NCI-H1436 treated with DMSO at 0.1 percent for 48 hours (cell line): ENCODE results near the gene KRT16.
"Not testable (repeated sequence)": the region's sequence is repeated elsewhere in the genome, so short reads cannot be mapped to it uniquely, and the experiment has no call there.

Experiments
- DNase-seq: peaks from one replicate; lab custom pipeline; 2025; lab: John Stamatoyannopoulos, UW

The KRT16 gene

DNA sequence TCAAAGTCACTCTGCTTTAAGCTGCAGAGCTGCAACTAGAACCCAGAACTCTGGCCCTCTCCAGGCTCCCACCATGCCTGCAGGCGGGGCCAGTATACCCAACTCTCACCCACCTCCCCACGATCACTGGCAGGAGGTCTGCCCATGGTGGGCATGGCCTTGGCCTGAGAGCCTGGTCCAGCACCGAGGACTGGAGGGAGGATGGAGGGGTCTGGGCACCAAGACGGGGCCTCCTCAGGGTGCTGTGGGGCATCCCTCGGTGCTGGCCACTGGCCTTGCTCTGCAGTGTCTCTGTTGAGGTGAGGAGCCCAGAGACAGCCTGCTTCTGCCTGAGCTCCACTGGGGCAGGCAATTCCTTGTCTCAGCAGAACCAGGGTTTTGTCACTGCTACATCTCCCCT, 1.5 kb upstream of the KRT16 start:
- DNase-seq, result no peak

DNA sequence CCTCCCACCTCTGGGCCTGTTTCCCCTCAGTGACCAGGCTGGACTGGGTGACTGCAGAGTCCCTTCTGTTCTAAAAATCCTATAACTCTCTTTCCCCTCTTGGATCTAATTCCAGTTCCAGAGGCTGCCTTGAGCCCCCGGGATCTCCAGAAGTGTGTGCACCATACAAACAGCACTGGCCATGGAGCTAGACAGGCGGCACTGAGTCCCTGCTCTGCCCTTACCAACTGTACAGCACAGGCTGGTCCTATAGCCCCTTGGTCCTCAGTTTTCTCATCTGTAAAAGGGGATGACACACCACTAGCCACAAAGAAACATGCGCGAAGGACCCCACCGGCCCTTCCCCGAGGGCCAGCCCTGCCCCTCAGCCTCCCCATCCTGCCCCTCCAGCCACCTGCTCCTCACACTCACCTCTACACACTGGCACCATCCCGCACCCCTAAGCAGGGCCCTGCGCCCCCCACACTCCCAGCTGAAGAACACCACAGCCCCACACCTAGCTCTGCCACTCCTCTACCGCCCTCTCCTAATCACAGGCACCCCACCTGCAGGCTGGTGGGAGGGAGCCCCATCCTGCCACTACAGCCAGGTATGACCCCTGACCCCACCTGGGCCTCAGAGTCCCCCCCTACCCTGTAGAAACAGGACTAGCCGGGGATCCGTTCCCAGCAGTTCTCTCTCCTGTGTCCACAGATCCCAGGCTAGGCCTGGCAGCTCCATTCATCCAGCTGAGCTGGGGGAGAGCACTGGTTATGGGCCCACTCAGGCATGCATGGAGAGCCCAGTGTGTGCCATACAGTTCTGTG, 913 bp upstream of the KRT16 start:
- no peak for DNase-seq

DNA sequence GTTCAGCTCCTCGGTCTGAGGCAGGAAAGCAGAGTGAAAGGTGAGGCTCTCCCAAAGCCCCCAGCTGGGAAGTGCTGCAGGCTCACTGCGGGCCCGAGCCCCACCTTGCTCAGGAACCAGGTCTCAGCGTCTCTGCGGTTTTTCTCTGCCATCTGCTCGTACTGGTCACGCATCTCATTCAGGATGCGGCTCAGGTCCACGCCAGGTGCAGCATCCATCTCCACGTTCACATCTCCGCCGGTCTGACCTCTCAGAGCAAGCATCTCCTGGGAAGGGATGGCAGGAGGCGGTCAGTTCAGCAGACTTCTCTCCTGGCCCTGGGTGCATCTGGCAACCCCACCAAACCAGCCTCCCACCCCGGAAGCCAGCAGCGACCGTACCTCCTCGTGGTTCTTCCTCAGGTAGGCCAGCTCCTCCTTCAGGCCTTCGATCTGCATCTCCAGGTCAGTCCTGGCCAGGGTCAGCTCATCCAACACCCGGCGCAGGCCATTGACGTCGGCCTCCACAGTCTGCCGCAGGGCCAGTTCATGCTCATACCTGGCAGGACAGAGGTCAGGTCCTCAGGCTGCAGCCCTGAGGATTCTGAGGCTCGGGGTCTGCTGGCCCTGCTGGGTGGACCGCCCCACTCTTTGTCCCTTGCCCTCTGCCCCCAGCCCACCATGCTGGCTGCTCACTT, 1.5 kb downstream of the KRT16 start:
- no peak for DNase-seq

DNA sequence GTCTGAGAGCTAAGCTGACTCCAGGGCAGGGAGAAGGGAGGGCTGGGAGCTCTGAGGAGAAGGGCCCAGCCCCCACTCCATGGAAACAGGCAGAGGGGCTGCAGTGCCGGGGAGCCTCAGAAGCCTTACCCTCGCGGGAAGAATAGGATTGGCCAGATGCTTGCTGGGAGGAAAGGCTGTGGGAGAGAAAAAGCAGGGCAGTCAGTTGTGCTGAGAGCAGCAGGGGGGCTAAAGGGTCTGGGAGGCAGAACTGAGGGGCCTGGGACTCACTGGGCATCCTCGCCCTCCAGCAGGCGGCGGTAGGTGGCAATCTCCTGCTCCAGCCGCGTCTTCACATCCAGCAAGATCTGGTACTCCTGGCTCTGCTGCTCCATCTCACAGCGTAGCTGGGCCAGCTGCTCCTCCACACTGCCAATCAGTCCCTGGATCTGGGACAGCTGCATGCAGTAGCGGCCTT, 2.5 kb downstream of the KRT16 start:
- DNase-seq, result not testable (repeated sequence)

DNA sequence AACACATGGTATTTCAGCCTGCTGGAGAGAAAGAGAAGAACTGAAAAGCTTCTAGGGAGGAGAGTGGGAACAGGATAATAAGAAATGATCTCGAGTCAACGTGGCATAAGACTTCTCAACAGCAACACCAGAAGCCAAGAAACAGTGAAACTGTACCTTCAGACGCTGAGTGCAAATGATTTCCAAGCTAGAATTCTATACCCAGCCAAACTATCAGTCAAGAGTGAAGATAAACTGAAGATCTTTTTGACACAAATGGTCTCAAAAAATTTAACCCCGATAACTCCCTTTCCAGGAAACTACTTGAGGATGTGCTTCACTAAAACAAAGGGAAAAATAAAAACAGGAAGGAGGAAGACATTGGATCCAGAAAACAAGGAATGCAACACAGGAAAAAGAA, 5.6 kb downstream of the KRT16 start:
- not testable (repeated sequence) for DNase-seq

DNA sequence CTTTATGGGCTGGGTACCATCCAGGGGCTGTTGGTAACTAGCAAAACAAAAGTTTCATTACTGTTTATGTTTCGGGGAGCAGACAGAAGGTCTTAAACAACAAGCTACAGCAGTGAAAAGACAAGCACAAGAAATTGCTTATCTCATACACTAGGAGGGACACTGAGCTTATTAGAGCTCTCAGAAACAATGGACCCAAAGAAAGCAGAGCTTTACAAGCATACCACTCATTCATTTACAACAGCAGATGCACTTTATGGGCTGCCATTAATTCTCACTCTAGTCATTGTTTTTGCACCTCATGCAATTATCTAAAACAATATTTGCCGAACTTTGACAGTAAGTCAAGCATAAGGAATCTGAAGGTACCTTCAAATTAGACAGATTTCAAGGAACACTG, 10.0 kb downstream of the KRT16 start:
- no peak for DNase-seq

DNA sequence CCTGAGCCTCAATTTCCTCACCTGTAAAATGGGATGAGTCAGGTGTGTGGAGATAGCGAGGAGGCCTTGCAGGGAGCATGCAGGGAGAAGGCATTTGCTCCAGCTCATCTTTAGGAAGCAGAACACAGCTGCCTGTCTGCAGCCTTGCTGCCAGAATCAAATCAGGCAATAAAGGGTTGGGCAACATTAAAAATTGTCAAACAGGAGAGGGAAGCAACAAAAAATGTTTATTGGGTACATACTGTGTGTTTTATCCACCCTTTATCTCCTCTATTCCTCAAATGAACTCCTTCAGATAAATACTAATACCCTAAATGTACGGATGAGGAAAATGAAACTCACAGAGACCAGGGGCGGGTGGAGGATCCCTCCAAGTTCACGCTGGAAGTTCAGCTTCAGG, 12.2 kb downstream of the KRT16 start:
- DNase-seq, result no peak

DNA sequence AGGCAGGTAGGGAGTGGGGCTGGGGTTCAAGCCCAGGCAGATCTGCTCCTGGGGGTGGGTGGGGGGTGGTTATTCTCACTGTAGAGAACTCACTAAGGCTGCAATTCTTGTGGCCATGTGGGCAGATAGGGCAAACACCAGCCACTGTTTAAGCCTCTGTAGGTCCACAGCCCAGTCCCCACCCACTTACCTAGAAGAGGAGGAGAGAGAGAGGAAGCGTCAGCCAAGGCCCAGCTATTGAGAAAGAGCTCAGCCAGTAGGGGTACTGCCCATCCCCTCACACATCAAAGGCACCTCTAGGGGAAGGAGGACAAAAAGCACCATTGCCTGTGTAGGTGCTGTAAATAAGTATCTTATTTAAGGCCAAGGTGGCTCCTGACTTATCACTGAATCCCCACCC, 12.9 kb downstream of the KRT16 start:
- DNase-seq, result no peak

DNA sequence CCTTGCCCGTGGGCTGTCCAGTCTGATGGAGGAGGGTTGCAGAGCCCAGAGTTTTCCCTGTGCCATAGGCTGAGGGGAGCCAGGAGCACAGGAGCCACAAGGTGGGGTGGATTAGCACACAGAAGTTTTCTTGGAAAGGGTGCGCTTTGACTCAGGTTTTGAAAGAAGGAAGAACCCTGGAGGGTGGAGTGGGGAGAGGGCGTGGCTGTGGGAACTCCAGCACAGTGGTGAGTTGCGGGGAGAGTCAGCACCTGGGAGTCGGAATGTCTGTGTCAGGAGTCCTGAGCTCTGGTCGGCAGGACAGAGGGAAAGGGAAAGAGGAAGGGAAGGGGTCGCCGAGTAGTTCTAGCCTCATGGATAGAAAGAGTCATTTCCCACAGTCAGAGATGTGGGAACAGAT, 17.0 kb downstream of the KRT16 start:
- DNase-seq, result no peak

DNA sequence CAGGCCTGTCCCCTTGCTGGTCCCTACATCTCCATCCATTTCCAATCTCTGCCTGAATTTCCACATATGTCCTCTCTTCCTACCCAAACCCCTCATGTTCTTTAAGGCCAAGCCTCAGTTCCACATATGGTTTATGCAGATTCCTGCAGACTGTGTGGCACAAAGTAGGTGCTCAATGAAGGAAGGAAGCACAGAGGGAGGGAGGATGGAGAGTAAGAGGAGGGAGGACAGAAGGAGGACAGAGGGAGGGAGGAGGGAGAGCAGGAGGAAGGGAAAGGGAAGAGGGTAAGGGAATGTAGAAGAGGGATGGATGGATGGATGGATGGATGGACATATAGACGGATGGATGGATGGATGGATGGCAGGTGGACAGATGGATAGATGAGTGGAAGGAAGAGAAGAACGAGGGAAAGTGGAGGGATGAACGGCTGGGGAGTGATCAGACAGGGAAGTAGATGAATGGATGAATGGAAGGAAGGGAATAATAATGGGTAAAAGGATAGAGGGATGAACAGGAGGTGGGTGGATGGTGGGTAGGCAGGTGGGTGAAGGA, 18.1 kb downstream of the KRT16 start:
- no peak for DNase-seq

DNA sequence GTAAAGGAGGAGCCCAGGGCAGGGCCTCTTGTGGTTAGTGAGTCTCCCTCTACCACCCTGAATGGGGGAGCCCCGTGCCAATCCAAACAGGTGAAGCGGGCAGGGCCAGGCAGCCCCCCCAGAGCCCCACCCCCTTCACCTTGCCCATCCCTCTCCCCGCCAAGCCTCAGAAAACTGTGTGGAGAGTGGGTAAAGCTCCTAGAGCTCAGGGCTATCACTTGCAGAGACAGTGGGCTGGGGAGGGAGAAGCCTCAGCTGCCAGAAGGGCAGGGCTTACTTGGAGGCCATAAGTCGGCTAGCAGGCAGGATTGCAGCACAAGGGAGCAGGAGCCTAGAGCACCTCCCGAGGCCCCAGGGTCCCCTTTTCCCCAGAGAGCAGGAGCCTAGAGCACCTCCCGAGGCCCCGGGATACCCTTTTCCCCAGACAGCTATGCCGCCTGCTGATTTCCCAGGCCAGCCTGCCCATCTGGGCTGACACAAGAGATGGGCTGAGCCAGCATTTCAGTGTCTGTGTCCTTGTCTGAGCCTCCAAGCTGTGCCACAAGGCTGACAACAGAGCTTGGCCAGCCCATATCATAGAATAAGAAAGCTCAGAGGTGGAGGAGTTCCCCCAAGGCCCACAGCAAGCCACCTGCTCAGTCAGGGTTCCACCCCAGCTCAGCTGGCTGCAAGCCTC, 19.1 kb downstream of the KRT16 start:
- DNase-seq, result no peak

DNA sequence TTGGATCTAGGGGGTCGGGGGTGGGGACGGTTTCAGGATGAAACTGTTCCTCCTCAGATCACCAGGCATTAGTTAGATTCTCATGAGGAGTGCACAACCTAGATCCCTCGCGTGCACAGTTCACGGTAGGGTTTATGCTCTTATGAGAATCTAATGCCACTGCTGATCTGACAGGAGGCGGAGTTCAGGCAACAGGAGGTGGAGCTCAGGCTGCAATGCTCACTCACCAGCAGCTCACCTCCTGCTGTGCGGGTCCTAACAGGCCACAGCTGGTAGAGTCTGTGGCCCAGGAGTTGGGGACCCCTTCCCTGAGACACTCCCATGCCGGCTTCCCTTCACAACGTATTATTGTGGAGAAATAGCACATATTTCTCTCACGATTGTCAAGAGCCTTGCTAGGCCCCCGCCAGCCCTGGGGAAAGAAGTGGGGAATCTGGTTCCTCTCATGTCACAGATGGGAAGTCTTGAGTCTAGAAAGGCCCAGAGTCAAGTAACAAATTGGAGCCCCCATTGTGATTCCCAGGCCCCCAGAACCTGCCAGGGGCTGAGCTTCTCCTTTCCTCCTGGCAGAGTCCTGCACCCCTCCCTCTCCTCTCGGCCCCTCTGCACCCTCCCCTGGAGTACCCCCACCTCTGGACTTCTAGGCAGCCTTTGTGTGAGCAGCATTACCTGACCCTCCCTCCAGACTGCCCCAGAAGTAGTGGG, 19.8 kb downstream of the KRT16 start:
- no peak for DNase-seq

DNA sequence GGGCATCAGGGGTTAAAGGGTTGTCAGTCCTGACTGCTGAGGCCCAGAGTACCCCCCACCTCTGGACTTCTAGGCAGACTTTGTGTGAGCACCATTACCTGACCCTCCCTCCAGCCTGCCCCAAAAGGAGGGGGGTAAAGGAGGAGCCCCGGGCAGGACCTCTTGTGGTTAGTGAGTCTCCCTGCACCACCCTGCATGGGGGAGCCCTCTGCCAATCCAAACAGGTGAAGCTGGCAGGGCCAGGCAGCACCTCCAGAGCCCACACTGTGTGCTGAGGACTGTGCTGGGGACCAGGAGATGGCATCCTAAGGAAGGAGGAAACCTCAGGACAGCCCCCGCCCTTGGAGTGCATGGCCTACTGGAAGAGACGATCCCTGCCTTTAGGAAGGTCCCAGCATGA, 23.3 kb downstream of the KRT16 start:
- no peak for DNase-seq

DNA sequence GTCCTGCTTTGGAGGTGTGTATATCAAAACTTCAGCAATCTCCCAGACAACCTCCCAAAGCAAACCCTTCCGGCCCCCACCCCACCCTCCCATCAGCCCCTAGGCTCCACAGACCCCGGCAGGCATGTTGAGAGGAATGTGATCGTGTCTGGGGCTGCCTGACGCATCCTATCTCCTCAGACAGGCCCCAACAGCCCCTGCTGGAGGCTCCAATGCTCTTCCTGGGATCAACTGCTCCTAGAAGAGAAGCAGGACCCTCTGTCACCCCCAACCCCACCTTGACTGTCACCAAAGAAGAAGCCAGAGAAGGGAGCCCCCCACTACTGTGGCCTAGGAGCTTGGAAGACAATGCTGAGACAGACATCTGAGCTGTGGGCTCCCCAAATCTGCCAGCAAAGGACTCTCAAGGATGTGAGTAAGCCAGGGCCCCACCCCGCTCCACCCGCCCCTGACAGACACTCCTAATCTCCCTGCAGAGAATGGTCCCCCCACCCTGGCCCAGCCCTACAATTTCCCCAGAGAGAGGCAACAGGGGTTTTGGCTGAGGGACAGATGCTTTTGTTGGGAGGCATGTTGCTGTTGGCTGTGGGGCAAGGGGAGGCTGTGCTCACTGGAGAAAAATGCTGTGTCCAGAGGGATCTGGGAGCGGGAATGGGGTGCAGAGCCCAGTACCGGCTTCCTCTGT, 24.3 kb downstream of the KRT16 start:
- no peak for DNase-seq

DNA sequence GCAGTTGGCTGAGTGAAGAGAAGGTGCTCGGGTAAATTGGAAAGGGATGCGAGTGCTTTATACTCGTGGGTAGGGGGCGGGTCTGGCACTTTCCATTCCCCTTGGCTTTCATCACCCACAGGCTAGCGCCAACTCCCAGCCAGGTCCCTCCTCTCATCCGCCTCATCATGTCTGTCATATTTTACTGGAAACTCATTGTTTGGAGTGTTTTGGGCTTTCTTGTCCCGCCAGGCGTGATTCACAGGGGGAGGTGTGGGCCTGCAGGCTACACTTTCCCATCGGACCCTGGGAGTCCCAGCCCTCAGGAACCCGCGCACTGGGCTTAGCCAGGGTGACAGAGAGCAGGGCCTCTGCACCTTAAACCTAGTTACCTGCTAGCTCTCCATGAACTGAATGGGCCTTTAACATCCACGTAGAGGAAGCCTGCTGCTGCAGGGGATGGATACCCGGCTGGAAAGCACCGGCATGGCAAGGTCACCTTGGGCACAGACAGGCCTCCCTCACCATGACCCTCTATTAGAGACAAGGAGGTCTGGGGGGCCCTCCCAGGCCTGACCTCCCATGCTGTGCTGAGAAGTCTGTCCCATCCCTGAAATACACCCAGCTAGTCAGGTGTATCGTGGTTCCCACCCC, 25.6 kb downstream of the KRT16 start, which contains the start of gene KRT14:
Gene KRT14 (minus strand): TSS at position 33 of the 633 bp plus-strand sequence. CDS start 61 bp downstream, outside the sequence.
- DNase-seq, result no peak

DNA sequence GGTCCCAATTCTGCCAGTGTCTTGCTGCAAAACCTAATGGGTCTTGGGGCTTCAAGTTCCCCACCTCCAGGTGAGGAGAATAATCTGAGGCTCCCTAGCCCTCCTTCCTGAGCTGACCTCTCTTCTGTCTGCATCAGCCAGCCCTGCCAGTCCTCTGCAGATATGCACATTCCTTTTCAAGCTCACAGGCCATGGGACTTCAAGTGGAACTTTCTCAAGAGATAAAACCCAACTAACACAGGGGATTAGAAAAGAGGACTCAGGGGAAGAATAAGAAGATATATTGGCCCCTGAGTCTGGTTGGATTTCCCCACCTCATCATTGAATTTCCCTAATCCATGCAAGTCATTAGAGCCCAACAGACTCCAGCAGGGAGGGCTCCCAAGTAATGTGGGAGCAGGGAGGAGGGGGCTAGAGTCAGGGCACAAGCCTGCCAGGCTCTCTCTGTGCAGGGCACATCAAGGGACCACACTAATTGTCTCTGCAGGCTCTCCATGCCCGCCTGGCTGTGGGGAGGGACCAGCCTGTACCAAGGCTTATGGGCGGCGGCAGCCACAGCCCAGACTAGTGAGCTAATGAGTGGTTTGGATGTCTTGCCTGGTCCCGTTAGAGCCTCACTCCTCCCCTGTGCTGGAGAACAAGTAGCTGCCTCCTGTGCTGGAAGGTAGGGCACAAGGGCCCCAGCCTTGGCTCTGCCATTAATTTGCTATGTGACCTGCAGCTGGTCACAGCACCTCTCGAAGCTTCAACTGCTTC, 27.1 kb downstream of the KRT16 start:
- no peak for DNase-seq

DNA sequence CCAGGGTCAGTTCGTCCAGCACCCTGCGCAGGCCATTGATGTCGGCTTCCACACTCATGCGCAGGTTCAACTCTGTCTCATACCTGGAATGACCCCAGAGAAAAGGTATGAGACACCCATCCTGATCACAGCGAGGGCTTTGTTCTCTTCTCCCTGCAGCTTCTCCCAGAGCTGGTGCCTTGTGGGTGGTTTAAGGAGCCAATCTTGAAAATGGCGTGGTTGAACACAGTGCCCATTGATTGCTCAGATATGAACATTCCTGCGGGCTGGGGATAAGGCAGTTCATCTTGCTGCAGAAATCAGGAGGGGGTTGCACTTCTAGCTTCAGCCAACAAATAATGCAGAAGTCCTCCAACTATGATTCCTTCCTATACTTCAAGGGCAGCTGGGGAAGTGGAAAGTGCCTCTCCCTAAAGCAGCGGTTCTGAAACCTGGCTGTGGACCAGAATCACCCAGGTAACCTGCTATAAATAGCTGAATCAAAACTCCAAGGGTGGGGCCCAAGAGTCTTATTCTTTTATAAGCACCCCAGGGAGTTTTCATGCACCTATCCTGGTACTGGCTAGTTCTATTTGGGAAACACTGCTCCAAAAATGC, 28.1 kb downstream of the KRT16 start:
- DNase-seq, result not testable (repeated sequence)

DNA sequence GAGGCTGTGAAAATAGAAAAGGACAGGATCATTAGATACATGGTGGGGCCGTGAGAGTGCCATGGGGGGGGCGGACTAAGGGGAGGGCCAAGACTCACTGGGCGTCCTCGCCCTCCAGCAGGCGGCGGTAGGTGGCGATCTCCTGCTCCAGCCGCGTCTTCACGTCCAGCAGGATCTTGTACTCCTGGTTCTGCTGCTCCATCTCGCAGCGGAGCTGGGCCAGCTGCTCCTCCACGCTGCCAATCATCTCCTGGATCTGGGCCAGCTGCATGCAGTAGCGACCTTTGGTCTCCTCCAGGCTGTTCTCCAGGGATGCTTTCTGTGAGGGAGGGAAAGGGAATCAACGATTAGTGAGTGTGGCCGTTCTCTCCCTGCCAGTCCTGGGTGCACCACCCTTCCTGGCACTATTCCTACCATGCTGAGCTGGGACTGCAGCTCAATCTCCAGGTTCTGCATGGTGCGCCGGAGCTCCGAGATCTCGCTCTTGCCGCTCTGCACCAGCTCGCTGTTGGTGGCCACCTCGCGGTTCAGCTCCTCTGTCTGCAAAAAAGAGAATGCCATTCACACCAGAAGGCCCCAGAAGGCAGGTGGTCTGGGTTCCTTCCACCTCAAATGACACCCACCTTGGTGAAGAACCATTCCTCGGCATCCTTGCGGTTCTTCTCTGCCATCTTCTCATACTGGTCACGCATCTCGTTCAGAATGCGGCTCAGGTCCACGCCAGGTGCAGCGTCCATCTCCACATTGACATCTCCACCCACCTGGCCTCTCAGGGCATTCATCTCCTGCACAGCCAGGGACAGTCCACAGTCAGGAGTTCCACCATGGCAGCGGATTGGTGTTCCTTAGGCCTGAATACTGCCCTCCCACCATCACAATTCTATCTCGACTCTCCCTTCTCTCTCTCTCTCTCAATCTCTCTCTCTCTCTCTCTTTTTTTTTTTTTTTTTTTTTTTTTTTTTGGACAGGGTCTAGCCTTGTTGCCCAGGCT, 29.1 kb downstream of the KRT16 start:
- DNase-seq, result no peak
